GM21825 (cell line): ENCODE results near the gene PRRC1.

Source experiments
- ATAC-seq: cut with Tn5 transposase; IDR thresholded peaks from one replicate; pipeline ENCODE4 v1.9.1; 2021; ENCODE audit warnings: mild to moderate bottlenecking, moderate library complexity; ENCODE audit not compliant: unreplicated experiment

PRRC1 gene

DNA sequence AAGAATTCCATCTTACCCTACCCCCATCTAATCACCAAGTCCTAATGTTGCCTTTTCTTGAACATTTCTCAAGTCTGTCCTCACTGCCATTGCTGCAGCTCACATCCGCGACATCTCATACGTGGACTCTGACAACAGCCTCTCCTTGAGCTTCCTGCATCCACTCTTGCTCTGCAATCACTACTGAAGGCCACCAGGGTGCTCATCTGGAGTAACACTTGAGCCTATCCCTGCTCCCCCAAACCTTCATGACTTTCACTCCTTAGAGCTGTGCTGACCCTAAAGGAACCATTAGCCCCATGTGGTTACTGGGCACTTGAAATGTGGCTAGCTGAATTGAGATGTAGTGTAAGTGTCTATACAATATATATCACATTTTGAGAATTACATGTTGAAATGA is 85.0 kb downstream of the PRRC1 start:
- no peak for ATAC-seq

DNA sequence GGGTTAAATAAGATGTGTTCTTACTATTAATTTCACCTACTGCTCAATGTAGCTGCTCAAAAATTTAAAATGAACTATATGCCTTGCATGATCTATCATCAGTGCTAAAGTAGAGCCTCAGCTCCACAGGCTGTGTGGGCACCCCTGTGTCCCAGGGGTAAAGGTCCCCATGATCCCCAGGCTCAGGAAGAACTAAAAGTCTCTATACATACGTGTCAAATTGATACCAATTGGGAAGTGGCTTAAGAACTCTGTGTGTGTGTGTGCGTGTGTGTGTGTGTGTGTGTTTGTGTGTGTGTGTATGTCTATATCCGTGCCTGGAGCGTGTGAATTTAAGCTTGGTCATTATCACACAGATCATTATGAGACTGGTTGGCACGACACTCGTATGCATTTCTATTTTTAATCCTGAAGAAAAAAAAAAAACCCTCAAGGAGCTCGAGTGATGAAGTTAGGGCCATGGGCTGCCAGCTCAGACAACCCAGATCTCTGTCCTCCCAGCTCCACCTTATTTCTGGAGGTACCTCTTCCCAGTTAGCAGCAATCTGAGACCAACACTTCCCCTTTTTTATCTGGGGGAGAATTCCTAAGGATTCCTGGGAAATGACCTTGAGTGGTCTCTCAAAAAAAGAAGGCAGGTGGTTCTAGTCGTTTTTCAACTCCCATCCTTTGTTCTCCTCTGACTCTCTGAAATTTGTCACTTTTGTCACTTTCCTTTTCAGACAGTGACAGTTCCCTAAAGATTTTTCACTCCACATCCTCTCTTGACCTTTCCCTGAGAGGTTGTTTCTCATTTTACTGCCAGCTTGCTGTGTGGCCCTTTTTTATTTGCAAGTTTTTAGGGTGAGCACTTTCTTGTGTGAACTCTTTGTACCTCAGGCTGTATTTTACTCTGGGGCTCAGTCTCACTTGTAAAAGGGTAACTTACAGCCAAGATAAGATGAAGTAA is 85.7 kb downstream of the PRRC1 start:
- no peak for ATAC-seq
